HepG2 (cell line): Measurements from ENCODE around the gene TBC1D25. TPM values are rescaled to one million over a fixed set of nuclear protein-coding genes. Genes with fewer than 3 reads are reported as not detected.

Experiments
- ATAC-seq: fragments of 200-7000 bp; cut with Tn5 transposase; 3 replicates; pipeline ENCODE4 v1.9.1; 2020; ENCODE audit warnings: mild to moderate bottlenecking, moderate library complexity
- BruUV-seq: library from RNA; stranded (reverse); fragments of 400-500 nt; replicated peaks from 2 replicates; lab custom pipeline; 2021; lab: Mats Ljungman, UMichigan
- CTCF ChIA-PET: fragments of 300-600 bp; formaldehyde crosslinking; extraction: SDS; loops from one replicate; lab custom pipeline; 2021; ENCODE audit warnings: low total read pairs, inconsistent platforms, low intra/inter-chr PET ratio; lab: Yijun Ruan, JAX
- POLR2A ChIA-PET: fragments of 350-600 bp; sonication (Branson Sonifier 250); formaldehyde crosslinking; loops from one replicate; lab custom pipeline; 2020; ENCODE audit warnings: antibody characterized with exemption, inconsistent platforms; lab: Yijun Ruan, JAX
- DNase-seq: peaks from one replicate; pipeline ENCODE4 v3.0.0-alpha.2; 2015; ENCODE audit warnings: low spot score
- FAIRE-seq: peaks from 3 replicates; lab custom pipeline; 2011; peaks lifted over from hg19 to GRCh38; lab: Jason Lieb, UNC
- H2AFZ ChIP-seq: one replicate; pipeline ENCODE4 v1.6.1; 2011; ENCODE audit warnings: low read length, inconsistent platforms
- H3K27ac ChIP-seq: fragments of 300-600 bp; 3 replicates; pipeline ENCODE4 v1.8.0; 2011; ENCODE audit warnings: mixed run types, mild to moderate bottlenecking, mixed read lengths, low read length, inconsistent platforms; ENCODE audit not compliant: insufficient read depth; ENCODE audit errors: extremely low read length
- H3K27me3 ChIP-seq, 2 experiments: fragments of 200-600 bp in 1 of 2; 2 replicates in 1 of 2; 3 replicates in 1 of 2; pipeline versions ENCODE4 v1.6.0 to v1.8.0; 2011; ENCODE audit warnings: low read length in 2 of 2, mild to moderate bottlenecking in 2 of 2, moderate library complexity in 2 of 2, inconsistent platforms in 1 of 2; ENCODE audit not compliant: insufficient read depth in 2 of 2, control insufficient read depth in 1 of 2
- H3K36me3 ChIP-seq, 2 experiments: fragments of 200-600 bp in 1 of 2; replicated peaks in 1 of 2; 2 replicates in 1 of 2; 3 replicates in 1 of 2; pipeline versions ENCODE4 v1.5.1 to v1.8.0; 2011; ENCODE audit warnings: low read length in 2 of 2, inconsistent platforms in 1 of 2; ENCODE audit not compliant: insufficient read depth in 2 of 2, control insufficient read depth in 1 of 2
- H3K4me1 ChIP-seq: 2 replicates; pipeline ENCODE4 v1.5.1; 2012; ENCODE audit warnings: low read length, inconsistent platforms; ENCODE audit not compliant: insufficient read depth
- H3K4me2 ChIP-seq: 2 replicates; pipeline ENCODE4 v1.6.0; 2011; ENCODE audit warnings: low read depth, low read length, inconsistent platforms
- H3K4me3 ChIP-seq, 3 experiments: fragments of 200-600 bp in 1 of 3; sonication (generic), shearing (Covaris generic) in 1 of 3; replicated peaks in 1 of 3; 2 replicates each; pipeline ENCODE4 v1.5.1; 2011 to 2016; ENCODE audit warnings: low read length in 3 of 3, inconsistent platforms in 2 of 3, low read depth in 2 of 3, mild to moderate bottlenecking in 2 of 3, control low read depth in 1 of 3, mixed read lengths in 1 of 3; ENCODE audit not compliant: insufficient read depth in 1 of 3
- H3K79me2 ChIP-seq: one replicate; pipeline ENCODE4 v1.6.1; 2011; ENCODE audit warnings: low read length, inconsistent platforms; ENCODE audit not compliant: insufficient read depth
- H3K9ac ChIP-seq: 2 replicates; pipeline ENCODE4 v1.6.0; 2011; ENCODE audit warnings: mild to moderate bottlenecking, low read depth, low read length, inconsistent platforms; ENCODE audit not compliant: insufficient read depth
- H3K9me3 ChIP-seq: 2 replicates; pipeline ENCODE4 v1.5.1; 2012; ENCODE audit warnings: mild to moderate bottlenecking, low read length
- H4K20me1 ChIP-seq: 2 replicates; pipeline ENCODE4 v1.6.0; 2011; ENCODE audit warnings: inconsistent platforms, mild to moderate bottlenecking, low read length, moderate library complexity; ENCODE audit not compliant: insufficient read depth
- BCL3 ChIP-seq: sonication (generic); formaldehyde crosslinking; IDR thresholded peaks from 2 replicates; pipeline ENCODE4 v1.5.1; 2020; ENCODE audit warnings: mild to moderate bottlenecking, missing genetic modification reagents, moderate library complexity
- DDIT3 ChIP-seq: sonication (generic); formaldehyde crosslinking; IDR thresholded peaks from 2 replicates; pipeline ENCODE4 v1.4.0; 2020; ENCODE audit warnings: mild to moderate bottlenecking, missing genetic modification reagents
- IKZF4 ChIP-seq: sonication (generic); formaldehyde crosslinking; IDR thresholded peaks from 2 replicates; pipeline ENCODE4 v1.5.1; 2020; ENCODE audit warnings: borderline replicate concordance, mild to moderate bottlenecking, low read depth, missing genetic modification reagents; ENCODE audit errors: not compliant biosample characterization
- JUND ChIP-seq: sonication (generic); formaldehyde crosslinking; IDR thresholded peaks from 2 replicates; pipeline ENCODE4 v1.8.0; 2022; ENCODE audit warnings: mild to moderate bottlenecking, missing genetic modification reagents
- NCOA2 ChIP-seq: sonication (generic); formaldehyde crosslinking; IDR thresholded peaks from 2 replicates; pipeline ENCODE4 v1.8.0; 2022; ENCODE audit warnings: inconsistent platforms
- NFKBIZ ChIP-seq: IDR thresholded peaks from 2 replicates; pipeline ENCODE4 v1.6.1; 2018; ENCODE audit warnings: missing genetic modification reagents, missing compliant biosample characterization
- ZBTB21 ChIP-seq: sonication (generic); formaldehyde crosslinking; IDR thresholded peaks from 2 replicates; pipeline ENCODE4 v1.4.0; 2020; ENCODE audit warnings: missing genetic modification reagents
- ZNF337 ChIP-seq: sonication (generic); formaldehyde crosslinking; IDR thresholded peaks from 2 replicates; pipeline ENCODE4 v1.5.1; 2020; ENCODE audit warnings: missing genetic modification reagents, low read depth, mild to moderate bottlenecking, borderline replicate concordance
- ZNF644 ChIP-seq: IDR thresholded peaks from 2 replicates; pipeline ENCODE4 v1.6.1; 2016; ENCODE audit warnings: low read depth
- ZNF790 ChIP-seq: sonication (generic); formaldehyde crosslinking; IDR thresholded peaks from 2 replicates; pipeline ENCODE4 v1.8.0; 2022; ENCODE audit warnings: missing genetic modification reagents, mild to moderate bottlenecking, borderline replicate concordance
- WGBS: methylation state at CpG from one replicate; pipeline ENCODE4 v1.1.6; 2017; ENCODE audit warnings: low lambda C conversion rate; 5-methylcytosine and 5-hydroxymethylcytosine counted together
- in situ Hi-C: cut with HindIII; loops from 2 replicates; pipeline ENCODE4 v1.10.0; 2017; ENCODE audit warnings: low pct_unique_long_range_greater_than_20kb; ENCODE audit not compliant: extremely low pct_ligation_motif_present
- intact Hi-C: fragments of 100-400 bp; cut with micrococcal nuclease; formaldehyde crosslinking; loops from one replicate; pipeline ENCODE4 v1.10.0; 2022; ENCODE audit not compliant: unreplicated experiment
- polyA plus RNA-seq, 8 experiments: library from polyadenylated mRNA; depleted of rRNA in 3 of 8; stranded (reverse) in 7 of 8; unstranded in 1 of 8; fragments of >200 nt; fragmentation: Illumina TruSeq in 4 of 8; extraction: Trizol in 4 of 8; gene quantifications; 2 replicates each; pipeline versions ENCODE4 v1.2.1 to v1.2.3, GENCODE V29; 2011 to 2016; ENCODE audit warnings: low read depth in 4 of 8, missing spikeins in 1 of 8, mixed read lengths in 1 of 8; ENCODE audit not compliant: insufficient read depth in 1 of 8
- total RNA-seq, 5 experiments: library from RNA; depleted of rRNA; stranded (reverse); fragments of >200 nt; fragmentation: Illumina TruSeq; extraction: Trizol; gene quantifications; 2 replicates each; pipeline ENCODE4 v1.2.3, GENCODE V29; 2016; ENCODE audit warnings: low read depth in 1 of 5

The TBC1D25 gene
- total and polyA plus RNA-seq, 2 of the 13 experiments (the other 11 are each of a cell fraction or from before 2014, with no cell fraction given), result 3.5 to 4.7 TPM

- POLR2A ChIA-PET, result no interaction called here
- no peak for DNase-seq
- ATAC-seq, result no peak
- BruUV-seq, result no TSS peak
- TF ChIP-seq DDIT3 (CRISPR knock-in tag), result no peak
- TF ChIP-seq ZNF644 (CRISPR knock-in tag), result no peak
- no peak for TF ChIP-seq JUND
- TF ChIP-seq, all 625 proteins: peak for 0
- no peak overlapping the region for H2AFZ ChIP-seq
- no peak overlapping the region for H3K27ac ChIP-seq
- H3K9me3 ChIP-seq, result no peaks in the 10 kb centered on the region
- FAIRE-seq, result no peak
- CTCF ChIA-PET, result no interaction called here
- H3K4me1 ChIP-seq, result peaks cover 26% of the 10 kb centered on the region
- WGBS, result no CpG with 5 or more reads among the region's 9 CpGs
- H3K27me3 ChIP-seq, result no peaks in the 10 kb centered on the region; a peak in 1 of 5 replicates
- in situ Hi-C loops (loop anchor here (5.0 kb wide), 1 partner anchor 410 kb away; no protein-coding TSS in a partner anchor), intact Hi-C loops (loop anchor here (10.0 kb wide), 1 partner anchor 407 kb away; no protein-coding TSS in a partner anchor)
- H4K20me1 ChIP-seq, result no peaks in the 10 kb centered on the region
- no peaks in the 10 kb centered on the region for H3K79me2 ChIP-seq
- H3K4me3 ChIP-seq, result no peak overlapping the region
- no peaks in the 10 kb centered on the region for H3K36me3 ChIP-seq
- no peak overlapping the region for H3K4me2 ChIP-seq
- no peak overlapping the region for H3K9ac ChIP-seq
These were observed 47.7 kb upstream of the TBC1D25 start for GRCh38 chrX:48491809-48492208.

- H2AFZ ChIP-seq, result no peak overlapping the region
- BruUV-seq, result no TSS peak
- H3K79me2 ChIP-seq, result no peaks in the 10 kb centered on the region
- no peak overlapping the region for H3K4me2 ChIP-seq
- ATAC-seq (no peak), FAIRE-seq (no peak), DNase-seq (no peak)
- H3K27ac ChIP-seq, result no peak overlapping the region
- H3K27me3 ChIP-seq, result no peaks in the 10 kb centered on the region; a peak in 1 of 5 replicates
- POLR2A ChIA-PET, result interaction anchor here (2.9 kb wide), 1 partner anchor 23 kb away, joined by 16 read pairs; the partner anchor contains the start of gene SLC38A5
- TF ChIP-seq BCL3 (no peak), NFKBIZ (no peak), IKZF4 (CRISPR knock-in tag) (no peak), ZNF337 (CRISPR knock-in tag) (no peak), ZNF790 (CRISPR knock-in tag) (no peak), NCOA2 (CRISPR knock-in tag) (no peak), ZBTB21 (CRISPR knock-in tag) (no peak)
- H3K9me3 ChIP-seq, result no peaks in the 10 kb centered on the region
- no peaks in the 10 kb centered on the region for H3K36me3 ChIP-seq
- in situ Hi-C loops (loop anchor here (5.0 kb wide), 1 partner anchor 410 kb away; no protein-coding TSS in a partner anchor), intact Hi-C loops (loop anchor here (10.0 kb wide), 1 partner anchor 408 kb away; no protein-coding TSS in a partner anchor)
- WGBS, result 25% methylated on average over 4 of the region's 7 CpGs
- H3K9ac ChIP-seq, result no peak overlapping the region
- H4K20me1 ChIP-seq, result no peaks in the 10 kb centered on the region
- no peak overlapping the region for H3K4me3 ChIP-seq
- CTCF ChIA-PET, result no interaction called here
- peaks cover 26% of the 10 kb centered on the region for H3K4me1 ChIP-seq
These were observed 47.1 kb upstream of the TBC1D25 start for GRCh38 chrX:48492293-48492910.
